ENCODE results near the gene SH3RF3. TPM values are rescaled to one million over a fixed set of nuclear protein-coding genes. Genes with fewer than 3 reads are reported as not detected.

Gene SH3RF3
- total RNA-seq, 2 experiments from 2014 or later: 1.8 to 2.0 TPM

GRCh38 chr2:109476641-109477441, 347.8 kb downstream of the SH3RF3 start:
- CTCF ChIA-PET: interaction anchor here (1.5 kb wide), 1 partner anchor 33 kb away, joined by 6 read pairs; no protein-coding TSS in a partner anchor
- Mint-ChIP-seq H3K36me3 (ENCODE audit: low read depth) (no peaks in the 10 kb centered on the region), H3K9me3 (no peaks in the 10 kb centered on the region), H3K4me1 (ENCODE audit: low read depth) (no peaks in the 10 kb centered on the region), H3K27ac (no peak overlapping the region), H3K4me3 (no peak overlapping the region), H3K27me3 (ENCODE audit: low read depth) (no peaks in the 10 kb centered on the region)
- intact Hi-C loops (cut with micrococcal nuclease): no loop called here
- no peak for DNase-seq

- Mint-ChIP-seq H3K4me1 (ENCODE audit: low read depth) (no peaks in the 10 kb centered on the region), H3K9me3 (no peaks in the 10 kb centered on the region), H3K27me3 (ENCODE audit: low read depth) (no peaks in the 10 kb centered on the region), H3K36me3 (ENCODE audit: low read depth) (no peaks in the 10 kb centered on the region), H3K4me3 (no peak overlapping the region), H3K27ac (no peak overlapping the region)
- DNase-seq: no peak
- CTCF ChIA-PET: no interaction called here
- intact Hi-C loops (cut with micrococcal nuclease): no loop called here
Measured at GRCh38 chr2:109478906-109479493, 350.0 kb downstream of the SH3RF3 start.

GRCh38 chr2:109479804-109480203, 350.8 kb downstream of the SH3RF3 start:
- H3K9me3 Mint-ChIP-seq: no peaks in the 10 kb centered on the region
- H3K36me3 Mint-ChIP-seq (ENCODE audit: low read depth): no peaks in the 10 kb centered on the region
- no peak overlapping the region for H3K27ac Mint-ChIP-seq
- CTCF ChIA-PET: no interaction called here
- intact Hi-C loops (cut with micrococcal nuclease): no loop called here
- DNase-seq: no peak
- H3K27me3 Mint-ChIP-seq (ENCODE audit: low read depth): no peaks in the 10 kb centered on the region
- H3K4me1 Mint-ChIP-seq (ENCODE audit: low read depth): no peaks in the 10 kb centered on the region
- H3K4me3 Mint-ChIP-seq: no peak overlapping the region

- CTCF ChIA-PET: no interaction called here
- H3K9me3 Mint-ChIP-seq: no peaks in the 10 kb centered on the region
- intact Hi-C loops (cut with micrococcal nuclease): no loop called here
- H3K36me3 Mint-ChIP-seq (ENCODE audit: low read depth): no peaks in the 10 kb centered on the region
- no peak overlapping the region for H3K27ac Mint-ChIP-seq
- no peaks in the 10 kb centered on the region for H3K4me1 Mint-ChIP-seq (ENCODE audit: low read depth)
- no peak for DNase-seq
- no peak overlapping the region for H3K4me3 Mint-ChIP-seq
- no peaks in the 10 kb centered on the region for H3K27me3 Mint-ChIP-seq (ENCODE audit: low read depth)
Measured at GRCh38 chr2:109480486-109481195, 351.6 kb downstream of the SH3RF3 start.

- no peaks in the 10 kb centered on the region for H3K9me3 Mint-ChIP-seq
- H3K27ac Mint-ChIP-seq: no peak overlapping the region
- CTCF ChIA-PET: no interaction called here
- H3K4me3 Mint-ChIP-seq: no peak overlapping the region
- no peaks in the 10 kb centered on the region for H3K27me3 Mint-ChIP-seq (ENCODE audit: low read depth)
- H3K4me1 Mint-ChIP-seq (ENCODE audit: low read depth): no peaks in the 10 kb centered on the region
- no peaks in the 10 kb centered on the region for H3K36me3 Mint-ChIP-seq (ENCODE audit: low read depth)
- intact Hi-C loops (cut with micrococcal nuclease): no loop called here
- no peak for DNase-seq
Measured at GRCh38 chr2:109481196-109481555, 352.2 kb downstream of the SH3RF3 start.

GRCh38 chr2:109481599-109481998, 352.6 kb downstream of the SH3RF3 start:
- no peak overlapping the region for H3K4me3 Mint-ChIP-seq
- no peaks in the 10 kb centered on the region for H3K9me3 Mint-ChIP-seq
- H3K27ac Mint-ChIP-seq: no peak overlapping the region
- H3K4me1 Mint-ChIP-seq (ENCODE audit: low read depth): no peaks in the 10 kb centered on the region
- DNase-seq: no peak
- CTCF ChIA-PET: no interaction called here
- H3K27me3 Mint-ChIP-seq (ENCODE audit: low read depth): no peaks in the 10 kb centered on the region
- intact Hi-C loops (cut with micrococcal nuclease): no loop called here
- H3K36me3 Mint-ChIP-seq (ENCODE audit: low read depth): no peaks in the 10 kb centered on the region

GRCh38 chr2:109482361-109482861, 353.4 kb downstream of the SH3RF3 start:
- H3K9me3 Mint-ChIP-seq: no peaks in the 10 kb centered on the region
- no peak overlapping the region for H3K4me3 Mint-ChIP-seq
- DNase-seq: no peak
- CTCF ChIA-PET: interaction anchor here (0.9 kb wide), 1 partner anchor 28 kb away, joined by 3 read pairs; no protein-coding TSS in a partner anchor
- H3K4me1 Mint-ChIP-seq (ENCODE audit: low read depth): no peaks in the 10 kb centered on the region
- H3K27ac Mint-ChIP-seq: no peak overlapping the region
- H3K36me3 Mint-ChIP-seq (ENCODE audit: low read depth): no peaks in the 10 kb centered on the region
- intact Hi-C loops (cut with micrococcal nuclease): no loop called here
- no peaks in the 10 kb centered on the region for H3K27me3 Mint-ChIP-seq (ENCODE audit: low read depth)

- Mint-ChIP-seq H3K27me3 (ENCODE audit: low read depth) (no peaks in the 10 kb centered on the region), H3K9me3 (no peaks in the 10 kb centered on the region), H3K27ac (no peak overlapping the region), H3K4me3 (no peak overlapping the region), H3K36me3 (ENCODE audit: low read depth) (no peaks in the 10 kb centered on the region), H3K4me1 (ENCODE audit: low read depth) (no peaks in the 10 kb centered on the region)
- DNase-seq: no peak
- intact Hi-C loops (cut with micrococcal nuclease): no loop called here
- CTCF ChIA-PET: no interaction called here
Measured at GRCh38 chr2:109486711-109487535, 357.9 kb downstream of the SH3RF3 start.

GRCh38 chr2:109487536-109487869, 358.5 kb downstream of the SH3RF3 start:
- H3K9me3 Mint-ChIP-seq: no peaks in the 10 kb centered on the region
- DNase-seq: no peak
- CTCF ChIA-PET: no interaction called here
- H3K27ac Mint-ChIP-seq: no peak overlapping the region
- no peaks in the 10 kb centered on the region for H3K36me3 Mint-ChIP-seq (ENCODE audit: low read depth)
- intact Hi-C loops (cut with micrococcal nuclease): no loop called here
- no peak overlapping the region for H3K4me3 Mint-ChIP-seq
- no peaks in the 10 kb centered on the region for H3K27me3 Mint-ChIP-seq (ENCODE audit: low read depth)
- H3K4me1 Mint-ChIP-seq (ENCODE audit: low read depth): no peaks in the 10 kb centered on the region

GRCh38 chr2:109487871-109488655, 359.1 kb downstream of the SH3RF3 start:
- no peaks in the 10 kb centered on the region for H3K4me1 Mint-ChIP-seq (ENCODE audit: low read depth)
- CTCF ChIA-PET: no interaction called here
- intact Hi-C loops (cut with micrococcal nuclease): no loop called here
- no peak overlapping the region for H3K4me3 Mint-ChIP-seq
- no peak for DNase-seq
- H3K36me3 Mint-ChIP-seq (ENCODE audit: low read depth): no peaks in the 10 kb centered on the region
- no peaks in the 10 kb centered on the region for H3K9me3 Mint-ChIP-seq
- H3K27me3 Mint-ChIP-seq (ENCODE audit: low read depth): no peaks in the 10 kb centered on the region
- H3K27ac Mint-ChIP-seq: no peak overlapping the region

- CTCF ChIA-PET: no interaction called here
- H3K36me3 Mint-ChIP-seq (ENCODE audit: low read depth): no peaks in the 10 kb centered on the region
- intact Hi-C loops (cut with micrococcal nuclease): no loop called here
- H3K27ac Mint-ChIP-seq: no peak overlapping the region
- no peak for DNase-seq
- no peaks in the 10 kb centered on the region for H3K27me3 Mint-ChIP-seq (ENCODE audit: low read depth)
- no peaks in the 10 kb centered on the region for H3K9me3 Mint-ChIP-seq
- no peak overlapping the region for H3K4me3 Mint-ChIP-seq
- H3K4me1 Mint-ChIP-seq (ENCODE audit: low read depth): no peaks in the 10 kb centered on the region
Measured at GRCh38 chr2:109489296-109489695, 360.3 kb downstream of the SH3RF3 start.
